Raji (cell line): ENCODE data around the gene CACNG3.

ENCODE experiments used
- POLR2A ChIP-seq: IDR thresholded peaks from 2 replicates; pipeline ENCODE4 v1.6.1; 2011; ENCODE audit warnings: low read depth, low read length, control low read depth; ENCODE audit not compliant: insufficient read depth

CACNG3 gene

GRCh38 chr16:24348545-24349290 lies 92.6 kb downstream of the CACNG3 start:
- no peak for TF ChIP-seq POLR2A

GRCh38 chr16:24349320-24349719 lies 93.2 kb downstream of the CACNG3 start:
- no peak for TF ChIP-seq POLR2A

GRCh38 chr16:24352746-24353145 lies 96.6 kb downstream of the CACNG3 start:
- TF ChIP-seq POLR2A = no peak

- no peak for TF ChIP-seq POLR2A
Measured at GRCh38 chr16:24353622-24354021, 97.5 kb downstream of the CACNG3 start.

GRCh38 chr16:24357511-24357910 lies 101.4 kb downstream of the CACNG3 start:
- no peak for TF ChIP-seq POLR2A

GRCh38 chr16:24358117-24358516 lies 102.0 kb downstream of the CACNG3 start:
- no peak for TF ChIP-seq POLR2A

- TF ChIP-seq POLR2A = no peak
Measured at GRCh38 chr16:24359490-24359889, 103.4 kb downstream of the CACNG3 start.

- no peak for TF ChIP-seq POLR2A
Measured at GRCh38 chr16:24360936-24361335, 104.8 kb downstream of the CACNG3 start.

- TF ChIP-seq POLR2A = no peak
Measured at GRCh38 chr16:24364596-24364995, 108.5 kb downstream of the CACNG3 start.

- TF ChIP-seq POLR2A = no peak
Measured at GRCh38 chr16:24367186-24367710, 111.1 kb downstream of the CACNG3 start.

GRCh38 chr16:24372824-24373223 lies 116.7 kb downstream of the CACNG3 start:
- no peak for TF ChIP-seq POLR2A

GRCh38 chr16:24378999-24379398 lies 122.9 kb downstream of the CACNG3 start:
- no peak for TF ChIP-seq POLR2A

GRCh38 chr16:24381470-24382118 lies 125.5 kb downstream of the CACNG3 start:
- no peak for TF ChIP-seq POLR2A

- TF ChIP-seq POLR2A = no peak
Measured at GRCh38 chr16:24382762-24383407, 126.8 kb downstream of the CACNG3 start.

- no peak for TF ChIP-seq POLR2A
Measured at GRCh38 chr16:24394341-24394740, 138.2 kb downstream of the CACNG3 start.
